HEK293 (cell line): Measurements from ENCODE around the gene TMEM202.
A peak's percentile ranks its signal among the peaks of the same experiment; 100 is the strongest.
"Not testable (repeated sequence)": the region's sequence is repeated elsewhere in the genome, so short reads cannot be mapped to it uniquely, and the experiment has no call there.

Experiments
- CTCF ChIA-PET: fragments of 350-600 bp; formaldehyde crosslinking; extraction: SDS; loops from one replicate; lab custom pipeline; 2021; ENCODE audit warnings: antibody characterized with exemption; lab: Yijun Ruan, JAX
- POLR2A ChIA-PET: fragments of 300-600 bp; formaldehyde crosslinking; extraction: SDS; loops from one replicate; lab custom pipeline; 2020; ENCODE audit warnings: antibody characterized with exemption, inconsistent platforms; lab: Yijun Ruan, JAX
- H3K27ac ChIP-seq: fragments of 200-500 bp; sonication (Bioruptor generic); 2 replicates; pipeline ENCODE4 v1.5.1; 2014; ENCODE audit warnings: low read depth, low read length, control low read depth, inconsistent platforms; ENCODE audit errors: extremely low read depth
- H3K36me3 ChIP-seq, 2 experiments: fragments of 200-500 bp in 1 of 2; sonication (Bioruptor generic) in 1 of 2; 1 replicate in 1 of 2; 2 replicates in 1 of 2; pipeline ENCODE4 v1.5.1; 2014 to 2017; ENCODE audit warnings: inconsistent platforms in 2 of 2, low read length in 2 of 2; ENCODE audit not compliant: control insufficient read depth in 2 of 2, insufficient read depth in 1 of 2
- H3K4me1 ChIP-seq: fragments of 200-500 bp; sonication (Bioruptor generic); 2 replicates; pipeline ENCODE4 v1.5.1; 2014; ENCODE audit warnings: mild to moderate bottlenecking, low read length, inconsistent platforms; ENCODE audit not compliant: control insufficient read depth, insufficient read depth
- H3K4me3 ChIP-seq: 2 replicates; pipeline ENCODE4 v1.5.1; 2011; ENCODE audit warnings: low read depth, mild to moderate bottlenecking, control low read depth, low read length, moderate library complexity
- H3K9me3 ChIP-seq: fragments of 200-500 bp; sonication (Bioruptor generic); 2 replicates; pipeline ENCODE4 v1.5.1; 2014; ENCODE audit warnings: low read depth, low read length, inconsistent platforms; ENCODE audit not compliant: control insufficient read depth, insufficient read depth
- FEZF1 ChIP-seq: fragments of 450-650 bp; formaldehyde crosslinking; IDR thresholded peaks from 2 replicates; pipeline ENCODE4 v1.5.1; 2016; ENCODE audit warnings: missing biosample characterization, missing genetic modification characterization
- ZFP37 ChIP-seq: fragments of 450-650 bp; formaldehyde crosslinking; IDR thresholded peaks from 2 replicates; pipeline ENCODE4 v1.5.1; 2016; ENCODE audit warnings: missing biosample characterization, missing genetic modification characterization
- ZNF146 ChIP-seq: fragments of 450-650 bp; formaldehyde crosslinking; IDR thresholded peaks from 2 replicates; pipeline ENCODE4 v1.5.1; 2016; ENCODE audit warnings: missing biosample characterization, missing genetic modification characterization
- ZNF248 ChIP-seq: fragments of 450-650 bp; formaldehyde crosslinking; IDR thresholded peaks from 2 replicates; pipeline ENCODE4 v1.5.1; 2017; ENCODE audit warnings: missing biosample characterization, missing genetic modification characterization
- ZNF571 ChIP-seq: fragments of 450-650 bp; formaldehyde crosslinking; IDR thresholded peaks from 2 replicates; pipeline ENCODE4 v1.5.0; 2017; ENCODE audit warnings: missing biosample characterization, missing genetic modification characterization
- ZNF791 ChIP-seq: fragments of 450-650 bp; formaldehyde crosslinking; IDR thresholded peaks from 2 replicates; pipeline ENCODE4 v1.5.1; 2016; ENCODE audit warnings: missing biosample characterization, missing genetic modification characterization
- ZSCAN23 ChIP-seq: fragments of 450-650 bp; formaldehyde crosslinking; IDR thresholded peaks from 2 replicates; pipeline ENCODE4 v1.5.1; 2016; ENCODE audit warnings: missing biosample characterization, missing genetic modification characterization
- ZSCAN30 ChIP-seq: fragments of 450-650 bp; IDR thresholded peaks from 2 replicates; pipeline ENCODE4 v1.5.1; 2018; ENCODE audit warnings: missing biosample characterization, mild to moderate bottlenecking, missing genetic modification characterization, moderate library complexity
- TF ChIP-seq, protein P1 (sequence below): fragments of 450-650 bp; formaldehyde crosslinking; IDR thresholded peaks from 2 replicates; pipeline ENCODE4 v1.5.1; 2016; ENCODE audit warnings: missing biosample characterization, missing genetic modification characterization
- TF ChIP-seq, protein P2 (sequence below): fragments of 450-650 bp; formaldehyde crosslinking; IDR thresholded peaks from 2 replicates; pipeline ENCODE4 v1.5.1; 2016; ENCODE audit warnings: missing biosample characterization, missing genetic modification characterization
- TF ChIP-seq, protein P3 (sequence below): fragments of 450-650 bp; formaldehyde crosslinking; IDR thresholded peaks from 2 replicates; pipeline ENCODE4 v1.5.1; 2016; ENCODE audit warnings: missing biosample characterization, missing genetic modification characterization, low read depth
- TF ChIP-seq, protein P4 (sequence below): fragments of 450-650 bp; formaldehyde crosslinking; IDR thresholded peaks from 2 replicates; pipeline ENCODE4 v1.5.1; 2016; ENCODE audit warnings: missing biosample characterization, missing genetic modification characterization, borderline replicate concordance

TMEM202 gene

DNA sequence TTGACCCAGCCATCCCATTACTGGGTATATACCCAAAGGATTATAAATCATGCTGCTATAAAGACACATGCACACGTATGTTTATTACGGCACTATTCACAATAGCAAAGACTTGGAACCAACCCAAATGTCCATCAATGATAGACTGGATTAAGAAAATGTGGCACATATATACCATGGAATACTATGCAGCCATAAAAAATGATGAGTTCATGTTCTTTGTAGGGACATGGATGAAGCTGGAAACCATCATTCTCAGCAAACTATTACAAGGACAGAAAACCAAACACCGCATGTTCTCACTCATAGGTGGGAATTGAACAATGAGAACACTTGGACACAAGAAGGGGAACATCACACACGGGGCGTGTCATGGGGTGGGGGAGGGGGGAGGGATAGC, 44.7 kb downstream of the TMEM202 start:
- TF ChIP-seq, protein P1, sequence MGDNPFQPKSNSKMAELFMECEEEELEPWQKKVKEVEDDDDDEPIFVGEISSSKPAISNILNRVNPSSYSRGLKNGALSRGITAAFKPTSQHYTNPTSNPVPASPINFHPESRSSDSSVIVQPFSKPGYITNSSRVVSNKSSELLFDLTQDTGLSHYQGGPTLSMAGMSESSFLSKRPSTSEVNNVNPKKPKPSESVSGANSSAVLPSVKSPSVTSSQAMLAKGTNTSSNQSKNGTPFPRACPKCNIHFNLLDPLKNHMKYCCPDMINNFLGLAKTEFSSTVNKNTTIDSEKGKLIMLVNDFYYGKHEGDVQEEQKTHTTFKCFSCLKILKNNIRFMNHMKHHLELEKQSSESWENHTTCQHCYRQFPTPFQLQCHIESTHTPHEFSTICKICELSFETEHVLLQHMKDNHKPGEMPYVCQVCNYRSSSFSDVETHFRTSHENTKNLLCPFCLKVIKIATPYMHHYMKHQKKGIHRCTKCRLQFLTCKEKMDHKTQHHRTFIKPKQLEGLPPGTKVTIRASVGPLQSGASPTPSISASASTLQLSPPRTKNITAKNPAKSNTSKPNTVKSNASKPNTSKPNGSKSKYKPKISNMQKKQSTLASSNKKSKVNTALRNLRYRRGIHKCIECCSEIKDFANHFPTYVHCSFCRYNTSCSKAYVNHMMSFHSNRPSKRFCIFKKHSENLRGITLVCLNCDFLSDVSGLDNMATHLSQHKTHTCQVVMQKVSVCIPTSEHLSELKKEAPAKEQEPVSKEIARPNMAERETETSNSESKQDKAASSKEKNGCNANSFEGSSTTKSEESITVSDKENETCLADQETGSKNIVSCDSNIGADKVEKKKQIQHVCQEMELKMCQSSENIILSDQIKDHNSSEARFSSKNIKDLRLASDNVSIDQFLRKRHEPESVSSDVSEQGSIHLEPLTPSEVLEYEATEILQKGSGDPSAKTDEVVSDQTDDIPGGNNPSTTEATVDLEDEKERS (tag by site-specific recombination), result peak; percentile 64; the same call in 1 of the 2 replicates
- TF ChIP-seq ZNF146 (tag by site-specific recombination), result peak; percentile 92
- TF ChIP-seq, protein P2, sequence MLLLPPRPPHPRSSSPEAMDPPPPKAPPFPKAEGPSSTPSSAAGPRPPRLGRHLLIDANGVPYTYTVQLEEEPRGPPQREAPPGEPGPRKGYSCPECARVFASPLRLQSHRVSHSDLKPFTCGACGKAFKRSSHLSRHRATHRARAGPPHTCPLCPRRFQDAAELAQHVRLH (tag by site-specific recombination), result 0 out of 2 replicates have a peak, but pooled peaks have one; percentile 19
- H3K4me1 ChIP-seq, H3K9me3 ChIP-seq, H3K4me3 ChIP-seq, H3K36me3 ChIP-seq, POLR2A ChIA-PET, H3K27ac ChIP-seq: not testable (repeated sequence)
- CTCF ChIA-PET, result interaction anchor here (0.8 kb wide), 1 partner anchor 22 kb away, joined by 4 read pairs; no protein-coding TSS in a partner anchor

DNA sequence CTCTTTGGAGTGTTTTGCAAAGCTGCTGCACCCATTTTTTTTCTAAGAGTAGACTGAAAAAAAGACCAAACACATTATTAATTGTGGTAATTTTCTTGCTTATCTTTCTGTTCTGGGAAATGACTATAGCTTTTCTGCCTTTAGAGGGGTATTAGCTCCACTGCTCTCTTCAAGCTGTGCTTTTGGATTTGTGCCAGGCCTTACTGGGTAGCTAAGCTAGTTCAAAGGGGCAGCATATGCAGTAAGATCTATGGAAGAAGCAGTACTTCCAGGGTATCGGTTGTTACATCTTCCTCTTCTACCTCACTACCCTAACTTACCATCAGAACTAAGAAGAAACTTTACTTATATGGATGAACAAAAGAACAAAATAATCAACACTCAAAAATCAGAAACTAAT, 47.3 kb downstream of the TMEM202 start:
- POLR2A ChIA-PET, result no interaction called here

DNA sequence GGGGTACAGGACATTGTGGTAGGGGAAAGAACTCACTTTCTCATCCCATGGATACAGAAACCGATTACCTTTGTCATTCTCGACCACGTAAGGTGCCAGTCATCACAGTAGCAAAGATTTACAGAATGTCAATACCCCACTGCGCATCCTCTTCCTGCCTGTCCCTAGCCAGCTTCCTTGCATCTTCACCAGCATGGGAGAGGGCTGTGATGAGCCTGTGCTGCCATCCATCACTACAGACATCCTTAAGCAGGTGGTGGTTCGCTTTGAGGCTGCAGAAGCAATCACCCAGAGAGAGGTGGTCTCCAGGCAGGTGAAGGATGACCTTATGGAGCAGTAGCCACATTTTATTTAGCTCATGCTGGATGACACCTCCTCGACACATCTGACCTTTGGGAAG, 52.7 kb downstream of the TMEM202 start:
- Histone ChIP-seq H3K4me3 (no peak overlapping the region), H3K9me3 (no peaks in the 10 kb centered on the region), H3K4me1 (no peaks in the 10 kb centered on the region), H3K27ac (no peak overlapping the region), H3K36me3 (no peaks in the 10 kb centered on the region)
- CTCF ChIA-PET, result no interaction called here
- TF ChIP-seq ZNF571 (tag by site-specific recombination) (no peak), ZNF791 (tag by site-specific recombination) (no peak), ZNF248 (tag by site-specific recombination) (no peak), ZSCAN23 (tag by site-specific recombination) (no peak)
- TF ChIP-seq, protein P3, sequence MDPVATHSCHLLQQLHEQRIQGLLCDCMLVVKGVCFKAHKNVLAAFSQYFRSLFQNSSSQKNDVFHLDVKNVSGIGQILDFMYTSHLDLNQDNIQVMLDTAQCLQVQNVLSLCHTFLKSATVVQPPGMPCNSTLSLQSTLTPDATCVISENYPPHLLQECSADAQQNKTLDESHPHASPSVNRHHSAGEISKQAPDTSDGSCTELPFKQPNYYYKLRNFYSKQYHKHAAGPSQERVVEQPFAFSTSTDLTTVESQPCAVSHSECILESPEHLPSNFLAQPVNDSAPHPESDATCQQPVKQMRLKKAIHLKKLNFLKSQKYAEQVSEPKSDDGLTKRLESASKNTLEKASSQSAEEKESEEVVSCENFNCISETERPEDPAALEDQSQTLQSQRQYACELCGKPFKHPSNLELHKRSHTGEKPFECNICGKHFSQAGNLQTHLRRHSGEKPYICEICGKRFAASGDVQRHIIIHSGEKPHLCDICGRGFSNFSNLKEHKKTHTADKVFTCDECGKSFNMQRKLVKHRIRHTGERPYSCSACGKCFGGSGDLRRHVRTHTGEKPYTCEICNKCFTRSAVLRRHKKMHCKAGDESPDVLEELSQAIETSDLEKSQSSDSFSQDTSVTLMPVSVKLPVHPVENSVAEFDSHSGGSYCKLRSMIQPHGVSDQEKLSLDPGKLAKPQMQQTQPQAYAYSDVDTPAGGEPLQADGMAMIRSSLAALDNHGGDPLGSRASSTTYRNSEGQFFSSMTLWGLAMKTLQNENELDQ (tag by site-specific recombination), result no peak
- TF ChIP-seq, protein P4, sequence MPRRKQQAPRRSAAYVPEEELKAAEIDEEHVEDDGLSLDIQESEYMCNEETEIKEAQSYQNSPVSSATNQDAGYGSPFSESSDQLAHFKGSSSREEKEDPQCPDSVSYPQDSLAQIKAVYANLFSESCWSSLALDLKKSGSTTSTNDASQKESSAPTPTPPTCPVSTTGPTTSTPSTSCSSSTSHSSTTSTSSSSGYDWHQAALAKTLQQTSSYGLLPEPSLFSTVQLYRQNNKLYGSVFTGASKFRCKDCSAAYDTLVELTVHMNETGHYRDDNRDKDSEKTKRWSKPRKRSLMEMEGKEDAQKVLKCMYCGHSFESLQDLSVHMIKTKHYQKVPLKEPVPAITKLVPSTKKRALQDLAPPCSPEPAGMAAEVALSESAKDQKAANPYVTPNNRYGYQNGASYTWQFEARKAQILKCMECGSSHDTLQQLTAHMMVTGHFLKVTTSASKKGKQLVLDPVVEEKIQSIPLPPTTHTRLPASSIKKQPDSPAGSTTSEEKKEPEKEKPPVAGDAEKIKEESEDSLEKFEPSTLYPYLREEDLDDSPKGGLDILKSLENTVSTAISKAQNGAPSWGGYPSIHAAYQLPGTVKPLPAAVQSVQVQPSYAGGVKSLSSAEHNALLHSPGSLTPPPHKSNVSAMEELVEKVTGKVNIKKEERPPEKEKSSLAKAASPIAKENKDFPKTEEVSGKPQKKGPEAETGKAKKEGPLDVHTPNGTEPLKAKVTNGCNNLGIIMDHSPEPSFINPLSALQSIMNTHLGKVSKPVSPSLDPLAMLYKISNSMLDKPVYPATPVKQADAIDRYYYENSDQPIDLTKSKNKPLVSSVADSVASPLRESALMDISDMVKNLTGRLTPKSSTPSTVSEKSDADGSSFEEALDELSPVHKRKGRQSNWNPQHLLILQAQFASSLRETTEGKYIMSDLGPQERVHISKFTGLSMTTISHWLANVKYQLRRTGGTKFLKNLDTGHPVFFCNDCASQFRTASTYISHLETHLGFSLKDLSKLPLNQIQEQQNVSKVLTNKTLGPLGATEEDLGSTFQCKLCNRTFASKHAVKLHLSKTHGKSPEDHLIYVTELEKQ, result no peak
- POLR2A ChIA-PET, result no interaction called here

More for the DNA sequence above, 47.3 kb downstream of the TMEM202 start:
- Histone ChIP-seq H3K9me3 (no peaks in the 10 kb centered on the region), H3K36me3 (no peaks in the 10 kb centered on the region; a peak in 1 of 3 replicates), H3K27ac (no peak overlapping the region), H3K4me3 (no peak overlapping the region), H3K4me1 (no peaks in the 10 kb centered on the region; the same call in 1 of the 2 replicates)
- CTCF ChIA-PET, result interaction anchor here (1.1 kb wide), 1 partner anchor 28 kb away, joined by 3 read pairs; the partner anchor contains the start of gene ARIH1
- TF ChIP-seq ZSCAN30, result no peak
- TF ChIP-seq FEZF1 (tag by site-specific recombination), result peak; percentile 27; the same call in 1 of the 2 replicates
- no peak for TF ChIP-seq ZFP37 (tag by site-specific recombination)
